Stimulated activated memory B cell treated with anti-CD40 and anti-IgM and Interleukin-4, amounts not matched to agents 10 μg/mL and 1 μg/mL and 100 μg/mL, for 72 hours (primary cell): ENCODE results near the gene SLC25A18.
"Not testable (repeated sequence)": the region's sequence is repeated elsewhere in the genome, so short reads cannot be mapped to it uniquely, and the experiment has no call there.

ENCODE experiments used
- ATAC-seq: fragments of 150-1000 bp; cut with Tn5 transposase; 2 replicates; pipeline ENCODE4 v1.10.0; 2021
- H3K27ac Mint-ChIP-seq: one replicate; pipeline ENCODE4 v1.8.0; 2022; ENCODE audit warnings: mild to moderate bottlenecking, mixed read lengths
- H3K27me3 Mint-ChIP-seq: one replicate; pipeline ENCODE4 v1.8.0; 2022; ENCODE audit warnings: mixed read lengths
- H3K36me3 Mint-ChIP-seq: one replicate; pipeline ENCODE4 v1.8.0; 2022; ENCODE audit warnings: mixed read lengths
- H3K4me1 Mint-ChIP-seq: one replicate; pipeline ENCODE4 v1.8.0; 2022; ENCODE audit warnings: mixed read lengths
- H3K4me3 Mint-ChIP-seq: one replicate; pipeline ENCODE4 v1.8.0; 2022; ENCODE audit warnings: mild to moderate bottlenecking, moderate library complexity, mixed read lengths
- H3K9me3 Mint-ChIP-seq: one replicate; pipeline ENCODE4 v1.8.0; 2022; ENCODE audit warnings: mixed read lengths

Gene SLC25A18

DNA sequence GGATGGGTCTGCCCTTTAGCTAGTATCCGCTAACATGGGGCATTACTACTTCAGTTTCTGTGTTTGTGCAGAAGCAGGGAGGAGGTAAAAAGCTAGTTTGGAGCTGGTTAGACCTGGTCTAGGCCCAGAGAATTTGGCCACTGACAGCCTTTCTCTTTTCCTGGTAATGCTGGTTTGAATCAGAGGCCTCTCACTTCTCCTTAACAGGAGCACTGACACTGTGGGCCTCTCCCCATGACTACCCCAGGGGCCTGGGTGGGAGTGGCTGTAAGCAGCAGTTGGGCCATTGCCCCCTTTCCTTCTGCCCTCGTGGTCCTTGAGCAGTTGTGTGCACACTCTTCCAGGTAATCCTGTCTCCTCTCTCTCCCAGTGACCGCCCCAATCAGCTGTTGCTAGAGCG, 8.5 kb upstream of the SLC25A18 start:
- no peaks in the 10 kb centered on the region for H3K36me3 Mint-ChIP-seq
- H3K27ac Mint-ChIP-seq: no peak overlapping the region
- H3K9me3 Mint-ChIP-seq: no peaks in the 10 kb centered on the region
- no peaks in the 10 kb centered on the region for H3K4me1 Mint-ChIP-seq
- peak; percentile 80 for ATAC-seq
- H3K4me3 Mint-ChIP-seq: no peak overlapping the region
- peaks cover 13% of the 10 kb centered on the region for H3K27me3 Mint-ChIP-seq

DNA sequence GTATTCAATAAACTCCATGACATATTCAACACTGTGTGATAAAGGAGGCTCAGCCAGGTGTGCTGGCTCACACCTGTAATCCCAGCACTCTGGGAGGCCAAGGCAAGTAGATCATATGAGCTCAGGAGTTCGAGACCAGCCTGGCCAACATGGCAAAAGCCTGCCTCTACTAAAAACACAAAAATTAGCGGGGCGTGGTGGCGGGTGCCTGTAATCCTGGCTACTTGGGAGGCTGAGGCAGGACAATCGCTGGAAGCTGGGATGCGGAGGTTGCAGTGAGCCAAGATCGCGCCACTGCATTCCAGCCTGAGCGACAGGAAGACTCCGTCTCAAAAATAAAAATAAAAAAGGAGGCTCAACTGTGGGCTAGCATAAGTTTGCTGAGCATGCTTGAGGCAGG, 4.1 kb upstream of the SLC25A18 start:
- H3K9me3 Mint-ChIP-seq: no peaks in the 10 kb centered on the region
- no peaks in the 10 kb centered on the region for H3K4me1 Mint-ChIP-seq
- no peak for ATAC-seq
- no peaks in the 10 kb centered on the region for H3K36me3 Mint-ChIP-seq
- H3K27ac Mint-ChIP-seq: no peak overlapping the region
- H3K4me3 Mint-ChIP-seq: no peak overlapping the region
- H3K27me3 Mint-ChIP-seq: peaks cover 13% of the 10 kb centered on the region

DNA sequence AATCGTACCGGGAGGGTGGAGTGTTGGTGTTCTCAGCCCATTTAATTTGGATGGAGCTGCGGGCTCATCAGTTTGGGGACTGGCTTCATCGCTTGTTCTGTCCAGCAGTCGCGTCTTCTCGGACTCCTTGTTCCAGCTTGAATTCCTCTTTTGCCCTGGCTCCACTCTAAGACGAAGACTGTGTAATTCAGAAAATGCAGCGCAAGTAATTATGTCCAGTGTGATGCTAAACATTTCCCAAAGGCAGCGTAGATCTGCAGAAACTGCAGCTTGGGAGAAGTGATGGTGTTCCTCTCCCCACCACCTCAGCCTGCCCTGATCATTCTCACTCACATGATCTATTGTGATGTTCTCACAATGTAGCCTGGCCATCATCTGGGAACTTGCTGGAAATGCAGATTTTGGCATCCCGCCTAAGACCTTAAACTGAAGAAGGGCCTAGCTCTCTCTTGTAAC, 666 bp downstream of the SLC25A18 start:
- peaks cover 5% of the 10 kb centered on the region for H3K27me3 Mint-ChIP-seq
- H3K27ac Mint-ChIP-seq: no peak overlapping the region
- H3K4me1 Mint-ChIP-seq: no peaks in the 10 kb centered on the region
- H3K4me3 Mint-ChIP-seq: no peak overlapping the region
- no peaks in the 10 kb centered on the region for H3K9me3 Mint-ChIP-seq
- ATAC-seq: no peak
- no peaks in the 10 kb centered on the region for H3K36me3 Mint-ChIP-seq

DNA sequence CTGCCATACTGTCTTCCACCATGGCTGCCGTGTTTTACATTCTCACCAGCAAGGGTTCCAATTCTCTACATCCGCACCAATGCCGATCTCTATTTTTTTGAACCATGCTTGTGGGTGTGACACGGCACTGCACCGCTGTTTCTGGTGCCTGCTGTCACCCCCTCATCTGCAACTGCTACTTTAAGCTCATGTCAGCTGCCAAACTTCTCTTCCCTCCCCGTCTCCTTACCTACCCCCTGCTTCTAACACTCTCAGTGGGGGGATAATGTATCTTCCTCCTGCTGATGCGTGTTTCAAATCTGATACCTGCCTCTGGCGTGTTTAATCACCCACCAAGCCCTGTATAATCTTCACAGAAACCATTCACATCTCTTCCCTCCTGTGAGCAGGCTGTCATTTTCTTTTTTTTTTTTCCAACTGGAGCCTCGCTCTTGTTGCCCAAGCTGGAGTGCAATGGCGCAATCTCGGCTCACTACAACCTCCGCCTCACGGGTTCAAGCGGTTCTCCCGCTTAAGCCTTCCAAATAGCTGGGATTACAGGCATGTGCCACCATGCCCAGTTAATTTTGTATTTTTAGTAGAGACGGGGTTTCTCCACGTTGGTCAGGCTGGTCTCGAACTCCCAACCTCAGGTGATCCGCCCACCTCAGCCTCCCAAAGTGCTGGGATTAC, 2.9 kb downstream of the SLC25A18 start:
- ATAC-seq, H3K36me3 Mint-ChIP-seq, H3K9me3 Mint-ChIP-seq, H3K4me1 Mint-ChIP-seq, H3K4me3 Mint-ChIP-seq, H3K27ac Mint-ChIP-seq: not testable (repeated sequence)
- H3K27me3 Mint-ChIP-seq: peaks cover 18% of the 10 kb centered on the region

DNA sequence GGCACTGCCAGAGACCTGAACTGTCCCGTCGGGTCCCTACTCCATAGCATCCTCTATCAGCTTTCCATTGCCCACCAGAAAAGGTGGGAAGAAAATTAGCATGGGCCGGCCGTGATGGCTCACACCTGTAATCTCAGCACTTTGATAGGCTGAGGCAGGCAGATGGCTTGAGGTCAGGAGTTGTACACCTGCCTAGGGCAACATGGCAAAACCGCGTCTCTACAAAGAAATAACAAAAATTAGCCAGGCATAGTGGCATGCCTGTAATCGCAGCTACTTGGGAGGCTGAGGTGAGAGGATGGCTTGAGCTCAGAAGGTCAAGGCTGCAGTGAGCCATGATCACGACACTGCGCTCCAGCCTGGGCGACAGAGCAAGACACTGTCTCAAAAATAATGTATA, 3.5 kb downstream of the SLC25A18 start:
- Mint-ChIP-seq H3K4me1 (no peaks in the 10 kb centered on the region), H3K27ac (no peak overlapping the region), H3K9me3 (no peaks in the 10 kb centered on the region), H3K36me3 (no peaks in the 10 kb centered on the region), H3K27me3 (peaks cover 24% of the 10 kb centered on the region), H3K4me3 (no peak overlapping the region)
- no peak for ATAC-seq

DNA sequence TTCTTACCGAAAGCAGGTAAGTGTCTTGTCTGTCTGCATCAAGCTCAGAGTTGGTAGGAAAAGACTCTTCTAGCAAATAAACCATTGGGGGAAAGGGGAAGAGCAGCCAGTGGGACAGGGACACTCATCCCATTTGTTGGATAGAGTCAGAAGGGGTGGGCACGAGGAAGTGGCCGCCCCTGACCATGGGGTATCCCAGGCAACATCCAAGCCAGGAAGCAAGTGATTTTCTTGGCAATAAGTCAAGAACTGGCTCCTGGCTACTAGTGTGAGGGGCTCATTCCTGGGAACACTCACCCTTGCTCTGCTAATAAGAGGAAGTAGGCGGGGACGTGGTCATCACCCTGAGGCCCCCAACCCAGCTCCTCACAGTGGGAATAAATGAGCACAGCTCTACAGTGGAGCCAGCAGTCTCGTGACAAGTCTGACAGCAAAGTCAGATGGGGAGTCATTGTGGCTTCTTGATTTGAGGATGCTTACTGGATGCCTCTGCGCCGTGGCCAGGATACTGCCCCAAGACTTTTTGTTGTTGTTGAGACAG, 6.7 kb downstream of the SLC25A18 start:
- H3K36me3 Mint-ChIP-seq: no peaks in the 10 kb centered on the region
- H3K27me3 Mint-ChIP-seq: peaks cover 37% of the 10 kb centered on the region
- no peak overlapping the region for H3K4me3 Mint-ChIP-seq
- no peaks in the 10 kb centered on the region for H3K4me1 Mint-ChIP-seq
- H3K9me3 Mint-ChIP-seq: no peaks in the 10 kb centered on the region
- no peak overlapping the region for H3K27ac Mint-ChIP-seq
- no peak for ATAC-seq

DNA sequence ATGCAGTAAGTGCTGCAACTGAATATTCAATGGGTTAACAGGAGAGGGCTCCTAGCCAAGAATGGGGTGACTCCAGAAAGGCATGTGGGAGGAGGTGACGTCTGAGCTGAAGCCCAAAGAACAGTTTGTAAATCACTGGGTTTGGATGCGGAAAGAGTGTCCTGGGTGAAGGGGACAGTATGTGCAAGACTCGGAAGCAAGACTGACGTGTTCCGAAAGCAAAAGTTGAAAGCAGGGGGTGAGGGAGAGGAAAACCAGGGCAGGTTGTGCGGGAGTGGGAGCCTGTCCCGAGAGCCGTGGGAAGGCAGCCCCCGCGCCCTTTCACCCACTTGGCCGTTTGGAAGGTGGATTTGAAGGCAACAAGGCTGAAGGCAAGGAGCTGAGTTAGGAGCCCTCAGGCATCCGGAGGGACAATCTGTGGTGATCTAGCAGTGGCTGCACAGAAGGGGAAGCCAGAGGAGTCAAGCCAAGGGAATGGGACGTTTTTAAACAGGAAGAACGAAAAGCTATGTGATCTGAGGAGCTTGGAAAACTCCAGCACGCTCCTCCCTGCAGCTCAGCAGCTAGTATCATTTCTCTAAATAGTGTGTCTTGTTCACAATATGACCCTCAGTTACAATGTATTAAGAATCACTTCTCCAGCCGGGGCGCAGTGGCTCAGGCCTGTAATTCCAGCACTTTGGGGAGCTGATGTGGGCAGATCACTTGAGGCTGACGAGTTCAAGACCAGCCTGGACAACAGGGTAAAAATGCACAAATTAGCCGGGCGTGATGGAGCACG, 7.7 kb downstream of the SLC25A18 start:
- H3K4me1 Mint-ChIP-seq: no peaks in the 10 kb centered on the region
- H3K27ac Mint-ChIP-seq: no peak overlapping the region
- no peak for ATAC-seq
- no peak overlapping the region for H3K4me3 Mint-ChIP-seq
- no peaks in the 10 kb centered on the region for H3K36me3 Mint-ChIP-seq
- no peaks in the 10 kb centered on the region for H3K9me3 Mint-ChIP-seq
- peaks cover 37% of the 10 kb centered on the region for H3K27me3 Mint-ChIP-seq

DNA sequence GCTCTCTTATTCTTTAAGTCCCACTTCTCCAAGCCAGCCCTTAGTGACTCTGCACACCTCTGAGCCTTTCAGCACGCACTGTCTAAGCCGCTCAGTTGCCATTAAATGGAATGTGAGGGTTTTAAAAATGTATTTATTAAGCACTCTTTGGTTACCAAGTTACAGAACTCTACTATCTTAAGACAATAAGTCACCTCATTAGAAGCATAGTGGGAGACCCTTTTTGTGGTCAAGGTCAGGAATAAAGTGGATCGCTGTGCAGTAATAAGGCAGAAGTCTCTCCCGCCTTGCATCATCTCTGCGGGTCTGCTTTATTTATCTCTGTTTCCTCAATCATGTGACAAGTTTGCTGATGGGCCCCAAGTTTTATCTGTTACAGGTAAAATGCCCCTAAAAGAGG, 11.9 kb downstream of the SLC25A18 start:
- no peaks in the 10 kb centered on the region for H3K9me3 Mint-ChIP-seq
- no peak for ATAC-seq

DNA sequence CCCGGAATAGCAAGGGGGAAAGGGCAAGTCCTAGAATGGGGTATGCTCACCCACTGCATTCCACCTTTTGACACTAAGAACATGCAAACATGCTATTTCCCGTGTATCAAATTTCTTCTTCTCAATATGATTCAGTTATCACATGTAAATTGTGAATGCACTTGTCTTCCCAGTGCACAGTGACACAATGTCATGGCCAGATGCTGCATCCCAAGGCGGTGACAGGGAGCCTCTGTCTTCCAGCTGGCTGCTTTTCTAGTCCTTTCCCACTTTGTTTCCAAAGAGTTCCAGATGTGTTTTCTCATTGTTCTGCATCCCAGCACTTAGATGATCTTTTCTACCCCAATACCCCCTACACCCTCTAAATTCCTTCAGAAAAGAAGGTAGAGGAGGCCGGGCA, 12.4 kb downstream of the SLC25A18 start:
- Mint-ChIP-seq H3K4me1 (no peaks in the 10 kb centered on the region), H3K27ac (no peak overlapping the region), H3K4me3 (no peak overlapping the region), H3K27me3 (peaks cover 23% of the 10 kb centered on the region), H3K9me3 (no peaks in the 10 kb centered on the region), H3K36me3 (no peaks in the 10 kb centered on the region)
- ATAC-seq: no peak

More for the DNA sequence above, 11.9 kb downstream of the SLC25A18 start:
- Mint-ChIP-seq H3K4me3 (no peak overlapping the region), H3K27ac (no peak overlapping the region), H3K27me3 (peaks cover 29% of the 10 kb centered on the region), H3K4me1 (no peaks in the 10 kb centered on the region), H3K36me3 (no peaks in the 10 kb centered on the region)

DNA sequence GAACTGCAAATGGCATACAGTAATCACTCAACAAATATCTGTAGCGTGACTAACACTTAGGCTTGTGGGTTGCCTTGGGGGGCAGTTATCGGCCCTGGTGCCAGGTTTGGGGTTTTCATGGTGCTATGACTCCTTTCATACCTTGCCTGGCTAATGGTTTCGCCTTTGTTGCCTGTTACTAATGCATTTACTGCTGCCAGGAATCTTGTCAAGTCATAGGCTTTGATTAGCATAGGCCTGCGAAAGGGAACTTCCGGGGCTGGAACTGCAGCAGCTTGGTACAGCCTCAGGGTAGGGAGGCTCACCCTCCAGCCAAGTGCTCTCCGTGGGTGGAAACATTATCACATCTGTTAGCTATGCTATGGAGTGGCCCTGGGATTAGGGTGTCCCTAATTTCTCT, 13.2 kb downstream of the SLC25A18 start:
- H3K4me1 Mint-ChIP-seq: no peaks in the 10 kb centered on the region
- ATAC-seq: peak; percentile 50
- H3K27ac Mint-ChIP-seq: no peak overlapping the region
- H3K9me3 Mint-ChIP-seq: no peaks in the 10 kb centered on the region
- no peaks in the 10 kb centered on the region for H3K36me3 Mint-ChIP-seq
- H3K27me3 Mint-ChIP-seq: peaks cover 18% of the 10 kb centered on the region
- no peak overlapping the region for H3K4me3 Mint-ChIP-seq

DNA sequence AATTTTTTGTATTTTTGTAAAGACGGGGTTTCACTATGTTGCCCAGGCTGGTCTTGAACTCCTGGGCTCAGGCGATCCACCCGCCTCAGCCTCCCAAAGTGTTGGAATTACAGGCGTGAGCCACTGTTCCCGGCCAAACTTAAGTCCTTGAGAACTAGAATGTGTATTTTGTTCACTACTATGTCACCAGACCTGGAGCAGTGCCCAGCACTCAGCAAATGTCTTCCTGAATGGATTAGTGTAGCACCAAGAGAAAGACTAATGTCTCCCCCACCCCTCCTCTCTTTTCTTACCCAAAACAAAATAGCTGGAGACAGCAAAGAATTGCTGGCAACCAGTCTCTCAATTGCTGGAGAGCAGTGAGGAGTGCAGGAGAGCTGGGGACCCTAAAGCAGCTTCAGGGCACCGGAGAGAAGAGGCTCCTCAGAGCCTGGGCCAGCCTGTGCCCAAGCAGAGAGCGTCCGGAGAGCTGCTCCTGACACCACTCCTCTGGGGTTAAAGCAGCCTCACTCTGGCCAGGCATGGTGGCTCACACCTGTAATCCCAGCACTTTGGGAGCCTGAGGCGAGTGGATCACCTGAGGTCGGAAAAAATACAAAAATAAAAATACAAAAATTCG, 14.9 kb downstream of the SLC25A18 start:
- no peaks in the 10 kb centered on the region for H3K4me1 Mint-ChIP-seq
- peaks cover 19% of the 10 kb centered on the region for H3K27me3 Mint-ChIP-seq
- no peak for ATAC-seq
- no peaks in the 10 kb centered on the region for H3K9me3 Mint-ChIP-seq
- H3K4me3 Mint-ChIP-seq: no peak overlapping the region
- no peaks in the 10 kb centered on the region for H3K36me3 Mint-ChIP-seq
- H3K27ac Mint-ChIP-seq: no peak overlapping the region

DNA sequence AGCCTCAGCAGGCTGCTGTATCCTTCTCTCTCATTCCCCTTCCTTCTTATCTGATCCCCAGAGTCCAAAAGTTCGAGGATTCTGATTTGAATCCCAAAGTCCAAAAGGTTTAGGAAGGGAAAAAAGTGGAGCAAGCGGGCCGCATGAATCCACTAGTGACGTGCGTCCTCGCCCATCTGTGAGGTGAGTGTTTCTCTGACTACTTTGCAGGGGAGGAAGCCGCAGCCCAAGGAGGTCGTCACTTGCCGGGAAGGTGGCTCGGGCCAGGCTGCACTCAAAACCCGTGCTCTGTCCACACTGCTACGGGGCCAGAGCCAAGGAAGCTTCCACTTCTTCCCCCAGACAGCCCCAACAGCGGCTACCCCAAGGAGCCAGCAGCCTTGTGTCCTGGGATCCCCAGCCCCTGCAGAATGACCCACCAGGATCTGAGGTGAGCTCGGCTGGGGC, 16.3 kb downstream of the SLC25A18 start:
- peaks cover 10% of the 10 kb centered on the region for H3K27me3 Mint-ChIP-seq
- no peak for ATAC-seq

DNA sequence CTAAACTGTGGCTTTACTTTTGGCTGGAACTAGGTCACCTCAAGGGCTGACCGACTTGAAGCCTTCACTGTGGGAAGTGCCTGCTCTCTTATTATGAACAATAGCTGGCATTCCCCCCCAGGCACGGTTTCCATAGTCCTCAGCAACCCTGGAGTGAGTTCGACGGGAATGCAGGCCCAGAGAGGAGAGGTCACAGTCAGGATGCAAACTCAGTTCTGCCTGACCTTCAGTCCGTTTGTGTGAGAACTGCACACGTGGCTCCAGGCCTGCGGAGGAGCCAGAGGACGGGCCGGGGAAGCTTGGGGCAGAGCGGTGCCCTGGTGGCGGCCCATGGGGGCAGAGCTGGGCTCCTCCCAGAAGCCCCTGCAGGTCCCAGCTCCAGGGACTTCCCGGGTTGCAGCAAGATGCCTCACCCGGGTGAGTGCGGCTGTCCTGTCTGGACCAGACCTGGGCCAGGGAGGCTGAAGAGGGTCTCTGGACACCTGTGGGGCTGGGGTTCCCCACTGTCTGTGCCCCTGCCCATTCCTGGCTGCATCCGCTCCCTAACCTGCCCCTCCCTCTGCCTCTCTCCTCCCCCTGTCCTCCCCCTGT, 17.2 kb downstream of the SLC25A18 start:
- H3K36me3 Mint-ChIP-seq: no peaks in the 10 kb centered on the region
- H3K4me1 Mint-ChIP-seq: no peaks in the 10 kb centered on the region
- peak; percentile 34 for ATAC-seq
- H3K27ac Mint-ChIP-seq: no peak overlapping the region
- no peaks in the 10 kb centered on the region for H3K9me3 Mint-ChIP-seq
- peaks cover 10% of the 10 kb centered on the region for H3K27me3 Mint-ChIP-seq
- H3K4me3 Mint-ChIP-seq: no peak overlapping the region

More for the DNA sequence above, 16.3 kb downstream of the SLC25A18 start:
- no peaks in the 10 kb centered on the region for H3K36me3 Mint-ChIP-seq
- H3K4me3 Mint-ChIP-seq: no peak overlapping the region
- no peaks in the 10 kb centered on the region for H3K4me1 Mint-ChIP-seq
- H3K9me3 Mint-ChIP-seq: no peaks in the 10 kb centered on the region
- H3K27ac Mint-ChIP-seq: no peak overlapping the region

DNA sequence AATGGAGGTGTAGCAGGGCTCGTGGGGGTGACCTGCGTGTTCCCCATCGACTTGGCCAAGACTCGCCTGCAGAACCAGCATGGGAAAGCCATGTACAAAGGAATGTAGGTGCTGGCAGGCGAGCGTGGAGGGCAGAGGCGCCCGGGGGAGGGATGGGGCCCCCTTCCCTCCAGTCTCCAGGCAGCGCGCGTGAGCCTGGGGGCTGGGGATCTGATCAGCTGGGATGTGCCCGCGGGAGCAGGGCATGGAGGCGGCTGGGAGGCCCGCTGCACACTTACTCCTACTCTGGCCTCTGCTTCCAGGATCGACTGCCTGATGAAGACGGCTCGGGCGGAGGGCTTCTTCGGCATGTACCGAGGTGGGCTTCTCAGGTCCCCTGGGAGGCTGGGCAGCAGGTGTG, 17.8 kb downstream of the SLC25A18 start:
- H3K9me3 Mint-ChIP-seq: no peaks in the 10 kb centered on the region
- no peak overlapping the region for H3K4me3 Mint-ChIP-seq

DNA sequence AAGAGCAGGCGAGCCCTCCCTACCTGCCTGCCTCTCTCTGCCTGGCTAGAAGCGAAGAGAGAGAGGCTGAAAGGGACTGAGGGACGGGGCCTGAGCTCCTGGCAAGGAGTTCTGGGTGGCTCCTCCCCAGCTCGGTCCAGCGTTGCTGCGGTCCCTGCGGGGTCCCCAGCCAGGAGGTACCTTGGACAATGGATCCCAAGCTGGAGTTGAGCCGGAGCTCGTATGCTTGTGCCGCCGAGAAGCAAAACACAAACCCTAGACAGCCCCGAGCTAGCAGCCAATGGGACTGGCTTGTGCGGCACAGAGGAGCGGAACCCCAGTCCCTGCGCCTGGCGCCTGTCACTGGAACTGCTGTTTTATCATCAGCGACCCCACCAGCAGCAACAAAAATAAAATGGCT, 18.3 kb downstream of the SLC25A18 start:
- H3K27me3 Mint-ChIP-seq: peaks cover 10% of the 10 kb centered on the region
- no peak overlapping the region for H3K27ac Mint-ChIP-seq
- ATAC-seq: no peak
- H3K9me3 Mint-ChIP-seq: no peaks in the 10 kb centered on the region
- no peak overlapping the region for H3K4me3 Mint-ChIP-seq
- no peaks in the 10 kb centered on the region for H3K36me3 Mint-ChIP-seq
- no peaks in the 10 kb centered on the region for H3K4me1 Mint-ChIP-seq

More for the DNA sequence above, 17.8 kb downstream of the SLC25A18 start:
- Mint-ChIP-seq H3K27me3 (peaks cover 10% of the 10 kb centered on the region), H3K4me1 (no peaks in the 10 kb centered on the region), H3K36me3 (no peaks in the 10 kb centered on the region), H3K27ac (no peak overlapping the region)
- no peak for ATAC-seq
